ENCODE measurements around the gene MAGEA8. TPM values are rescaled to one million over a fixed set of nuclear protein-coding genes. Genes with fewer than 3 reads are reported as not detected.
"Not testable (repeated sequence)": the region's sequence is repeated elsewhere in the genome, so short reads cannot be mapped to it uniquely, and the experiment has no call there.

The MAGEA8 gene
- total RNA-seq, 2 donors from 2014 or later, result not detected

GRCh38 chrX:149908727-149909126 lies 27.7 kb downstream of the MAGEA8 start:
- intact Hi-C loops (cut with DNase I), result no loop called here
- TF ChIP-seq, protein P1, sequence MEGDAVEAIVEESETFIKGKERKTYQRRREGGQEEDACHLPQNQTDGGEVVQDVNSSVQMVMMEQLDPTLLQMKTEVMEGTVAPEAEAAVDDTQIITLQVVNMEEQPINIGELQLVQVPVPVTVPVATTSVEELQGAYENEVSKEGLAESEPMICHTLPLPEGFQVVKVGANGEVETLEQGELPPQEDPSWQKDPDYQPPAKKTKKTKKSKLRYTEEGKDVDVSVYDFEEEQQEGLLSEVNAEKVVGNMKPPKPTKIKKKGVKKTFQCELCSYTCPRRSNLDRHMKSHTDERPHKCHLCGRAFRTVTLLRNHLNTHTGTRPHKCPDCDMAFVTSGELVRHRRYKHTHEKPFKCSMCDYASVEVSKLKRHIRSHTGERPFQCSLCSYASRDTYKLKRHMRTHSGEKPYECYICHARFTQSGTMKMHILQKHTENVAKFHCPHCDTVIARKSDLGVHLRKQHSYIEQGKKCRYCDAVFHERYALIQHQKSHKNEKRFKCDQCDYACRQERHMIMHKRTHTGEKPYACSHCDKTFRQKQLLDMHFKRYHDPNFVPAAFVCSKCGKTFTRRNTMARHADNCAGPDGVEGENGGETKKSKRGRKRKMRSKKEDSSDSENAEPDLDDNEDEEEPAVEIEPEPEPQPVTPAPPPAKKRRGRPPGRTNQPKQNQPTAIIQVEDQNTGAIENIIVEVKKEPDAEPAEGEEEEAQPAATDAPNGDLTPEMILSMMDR (IDR thresholded peaks at IDR 0.05), result no peak
- TF ChIP-seq POLR2A (IDR thresholded peaks at IDR 0.05), result no peak
- no peak overlapping the region for H3K4me3 ChIP-seq
- no peak for DNase-seq
- no peaks in the 10 kb centered on the region for H3K9me3 ChIP-seq
- no peak for ATAC-seq
- H3K27me3 ChIP-seq, result no peaks in the 10 kb centered on the region
- H3K27ac ChIP-seq, result no peak overlapping the region
- no peaks in the 10 kb centered on the region for H3K4me1 ChIP-seq
- no peaks in the 10 kb centered on the region for H3K36me3 ChIP-seq (replicated peaks in 1 of 2; ENCODE audit: insufficient read depth in 1 of 2, low read depth in 2 of 2)

- Histone ChIP-seq H3K4me3 (no peak overlapping the region), H3K27ac (no peak overlapping the region), H3K27me3 (no peaks in the 10 kb centered on the region), H3K9me3 (no peaks in the 10 kb centered on the region), H3K4me1 (no peaks in the 10 kb centered on the region), H3K36me3 (replicated peaks in 1 of 2; ENCODE audit: insufficient read depth in 1 of 2, low read depth in 2 of 2) (no peaks in the 10 kb centered on the region)
- no peak for DNase-seq
- no peak for ATAC-seq
- TF ChIP-seq POLR2A (IDR thresholded peaks at IDR 0.05), result no peak
- TF ChIP-seq, protein P1 (IDR thresholded peaks at IDR 0.05), result no peak
- intact Hi-C loops (cut with DNase I), result no loop called here
- 100% methylated on average over 4 of the region's 4 CpGs; no CpG with 5 or more reads in 1 of the 2 donors for WGBS, 2 donors
Observed at GRCh38 chrX:149909324-149910177, 28.6 kb downstream of the MAGEA8 start.

DNA sequence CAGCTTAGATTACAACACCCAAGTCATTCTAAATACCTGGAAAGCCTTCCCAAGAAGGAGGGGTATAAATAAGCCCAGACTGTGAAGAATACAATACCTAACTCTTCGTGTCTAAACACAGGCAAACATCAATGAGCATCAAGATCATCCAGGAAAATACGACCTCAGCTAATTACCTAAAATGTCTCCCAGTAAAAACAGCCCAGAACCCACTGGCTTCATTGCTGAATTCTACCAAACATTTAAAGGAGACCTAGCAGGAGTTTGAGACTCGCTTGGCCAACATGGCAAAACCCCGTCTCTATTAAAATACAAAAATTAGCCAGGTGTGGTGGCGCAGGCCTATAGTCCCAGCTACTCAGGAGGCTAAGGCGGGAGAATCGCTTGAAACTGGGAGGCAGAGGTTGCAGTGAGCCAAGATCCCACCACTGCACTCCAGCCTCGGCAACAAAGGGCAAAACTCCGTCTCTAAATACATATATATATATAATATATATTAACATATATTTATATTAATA lies 29.3 kb downstream of the MAGEA8 start:
- WGBS, 2 donors, result 99 to 100% methylated on average over 9 of the region's 9 CpGs
- intact Hi-C loops (cut with DNase I), result no loop called here
- no peak for DNase-seq

DNA sequence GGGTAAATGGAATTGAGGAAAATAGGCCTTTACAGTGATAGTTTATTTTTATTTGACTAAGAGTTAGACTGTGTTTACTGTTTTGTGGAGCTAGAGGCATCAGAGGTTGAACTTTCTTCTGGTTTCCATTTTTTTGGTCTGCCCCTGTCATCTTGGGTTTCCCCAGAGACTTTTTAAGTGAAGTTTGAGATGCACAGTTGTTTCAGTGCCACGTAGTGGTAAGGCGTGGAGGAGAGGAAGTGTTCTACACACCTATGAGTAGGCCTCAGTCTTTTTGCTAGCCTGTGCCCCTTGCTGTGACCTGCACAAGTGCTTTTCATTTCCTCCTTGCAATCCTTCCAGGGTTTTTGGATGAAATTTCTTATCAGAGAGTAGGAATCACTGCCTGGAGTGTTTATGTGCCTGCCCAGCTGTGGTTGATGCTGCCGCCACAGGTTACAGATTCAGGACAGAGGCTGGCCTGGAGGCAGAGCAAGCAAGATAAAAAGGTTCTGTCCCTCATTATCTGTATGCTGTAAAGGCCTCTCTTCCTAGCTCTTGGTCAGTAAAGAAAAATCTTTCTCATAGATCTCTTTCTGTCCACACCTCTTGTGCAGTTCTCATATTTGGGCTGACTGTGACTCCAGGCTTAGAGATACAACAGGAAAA lies 35.9 kb downstream of the MAGEA8 start:
- WGBS, 2 donors, result 85% methylated on average over 3 of the region's 3 CpGs
- H3K36me3 ChIP-seq (replicated peaks in 1 of 2; ENCODE audit: insufficient read depth in 1 of 2, low read depth in 2 of 2), result no peaks in the 10 kb centered on the region
- intact Hi-C loops (cut with DNase I), result no loop called here
- TF ChIP-seq, protein P1 (IDR thresholded peaks at IDR 0.05), result no peak
- TF ChIP-seq POLR2A (IDR thresholded peaks at IDR 0.05), result no peak
- H3K9me3 ChIP-seq, result no peaks in the 10 kb centered on the region
- H3K27ac ChIP-seq, result no peak overlapping the region
- ATAC-seq, result no peak
- H3K4me1 ChIP-seq, result no peaks in the 10 kb centered on the region
- DNase-seq, result no peak
- no peak overlapping the region for H3K4me3 ChIP-seq
- no peaks in the 10 kb centered on the region for H3K27me3 ChIP-seq

More for the DNA sequence above, 29.3 kb downstream of the MAGEA8 start:
- Histone ChIP-seq H3K36me3 (replicated peaks in 1 of 2; ENCODE audit: insufficient read depth in 1 of 2, low read depth in 2 of 2) (no peaks in the 10 kb centered on the region), H3K27me3 (no peaks in the 10 kb centered on the region), H3K27ac (no peak overlapping the region), H3K9me3 (no peaks in the 10 kb centered on the region), H3K4me3 (no peak overlapping the region), H3K4me1 (no peaks in the 10 kb centered on the region)
- TF ChIP-seq, protein P1 (IDR thresholded peaks at IDR 0.05), result no peak
- TF ChIP-seq POLR2A (IDR thresholded peaks at IDR 0.05), result no peak
- peak; percentile 18 for ATAC-seq

- H3K36me3 ChIP-seq (replicated peaks in 1 of 2; ENCODE audit: insufficient read depth in 1 of 2, low read depth in 2 of 2); DNase-seq; H3K27ac ChIP-seq; intact Hi-C loops (cut with DNase I); H3K4me3 ChIP-seq; ATAC-seq; H3K4me1 ChIP-seq; H3K27me3 ChIP-seq; H3K9me3 ChIP-seq: not testable (repeated sequence)
- no CpG with 5 or more reads among the region's 4 CpGs for WGBS, 2 donors
Observed at GRCh38 chrX:149923836-149924235, 42.9 kb downstream of the MAGEA8 start.

- H3K27me3 ChIP-seq; intact Hi-C loops (cut with DNase I); H3K9me3 ChIP-seq; ATAC-seq; H3K36me3 ChIP-seq (replicated peaks in 1 of 2; ENCODE audit: insufficient read depth in 1 of 2, low read depth in 2 of 2); H3K4me1 ChIP-seq; H3K4me3 ChIP-seq; H3K27ac ChIP-seq; DNase-seq: not testable (repeated sequence)
- no CpG with 5 or more reads among the region's 5 CpGs for WGBS, 2 donors
Observed at GRCh38 chrX:149924434-149924833, 43.5 kb downstream of the MAGEA8 start.

DNA sequence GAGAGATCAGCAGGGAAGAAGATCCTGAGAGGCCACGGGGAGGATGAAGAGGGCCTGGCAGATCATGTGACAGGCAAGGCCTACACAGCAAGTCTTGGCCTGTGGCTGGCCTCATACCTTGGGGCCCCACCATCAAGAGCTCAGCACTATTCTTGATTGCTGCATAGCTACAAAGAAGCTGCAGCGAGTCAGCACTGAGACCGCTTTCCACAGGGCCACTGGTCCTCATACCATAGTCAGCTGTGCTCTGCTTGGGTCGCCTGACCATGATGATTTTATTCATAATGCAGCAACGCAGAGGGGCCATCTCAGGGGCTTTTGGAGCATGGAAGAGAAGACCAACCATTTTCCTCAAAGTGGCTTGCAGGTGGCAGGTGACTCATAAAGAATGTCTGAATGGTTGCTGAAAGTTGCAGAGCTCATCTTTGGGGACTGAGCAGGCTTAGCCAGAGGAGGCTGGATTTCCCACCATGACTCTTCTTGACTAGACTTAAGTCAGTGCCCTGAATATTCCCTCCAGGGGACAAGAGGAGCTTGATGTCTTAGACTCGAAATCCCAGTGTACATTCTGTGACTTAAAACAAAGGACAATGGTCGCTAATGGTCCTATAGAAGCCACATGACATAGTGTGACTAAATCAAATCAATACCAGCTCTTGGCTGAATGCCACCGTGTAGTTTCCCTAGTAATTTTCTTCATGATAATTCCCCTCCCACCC lies 46.4 kb downstream of the MAGEA8 start:
- H3K27ac ChIP-seq; H3K27me3 ChIP-seq; ATAC-seq; H3K4me1 ChIP-seq; H3K4me3 ChIP-seq; H3K9me3 ChIP-seq; intact Hi-C loops (cut with DNase I); H3K36me3 ChIP-seq (replicated peaks in 1 of 2; ENCODE audit: insufficient read depth in 1 of 2, low read depth in 2 of 2); DNase-seq: not testable (repeated sequence)
- no CpG with 5 or more reads among the region's 8 CpGs for WGBS, 2 donors

All from body of pancreas (tissue), 4 donors.